Fibroblast of skin of right biceps (primary cell): ENCODE data around the gene PIK3CB.
A peak's percentile ranks its signal among the peaks of the same experiment; 100 is the strongest.
"Not testable (repeated sequence)": the region's sequence is repeated elsewhere in the genome, so short reads cannot be mapped to it uniquely, and the experiment has no call there.

Experiments used
- DNase-seq: peaks from one replicate; pipeline ENCODE4 v3.0.0-alpha.2; 2013

Gene PIK3CB

GRCh38 chr3:138834596-138835396 lies at the start of gene PIK3CB:
Gene PIK3CB (minus strand): TSS chr3:138834928. CDS start chr3:138759343, 75,585 bp downstream.
- peak; percentile 88 for DNase-seq

GRCh38 chr3:138881233-138881632 lies 46.5 kb upstream of the PIK3CB start:
- DNase-seq: no peak

- no peak for DNase-seq
Observed at GRCh38 chr3:138879541-138880380, 45.0 kb upstream of the PIK3CB start.

- DNase-seq: no peak
Observed at GRCh38 chr3:138877226-138877625, 42.5 kb upstream of the PIK3CB start.

- no peak for DNase-seq
Observed at GRCh38 chr3:138875754-138876664, 41.3 kb upstream of the PIK3CB start.

GRCh38 chr3:138875096-138875753 lies 40.5 kb upstream of the PIK3CB start:
- DNase-seq: no peak

- no peak for DNase-seq
Observed at GRCh38 chr3:138873471-138874278, 38.9 kb upstream of the PIK3CB start.

GRCh38 chr3:138872632-138873031 lies 37.9 kb upstream of the PIK3CB start:
- no peak for DNase-seq

- no peak for DNase-seq
Observed at GRCh38 chr3:138867996-138868395, 33.3 kb upstream of the PIK3CB start.

GRCh38 chr3:138863776-138864113 lies 29.0 kb upstream of the PIK3CB start:
- no peak for DNase-seq

GRCh38 chr3:138862924-138863775 lies 28.4 kb upstream of the PIK3CB start:
- DNase-seq: peak; percentile 61

GRCh38 chr3:138862531-138862923 lies 27.8 kb upstream of the PIK3CB start:
- no peak for DNase-seq

- peak; percentile 83 for DNase-seq
Observed at GRCh38 chr3:138861798-138862197, 27.1 kb upstream of the PIK3CB start.

GRCh38 chr3:138856799-138857198 lies 22.1 kb upstream of the PIK3CB start:
- no peak for DNase-seq

GRCh38 chr3:138854940-138855339 lies 20.2 kb upstream of the PIK3CB start:
- no peak for DNase-seq

GRCh38 chr3:138854204-138854603 lies 19.5 kb upstream of the PIK3CB start:
- DNase-seq: no peak

GRCh38 chr3:138850151-138850550 lies 15.4 kb upstream of the PIK3CB start:
- DNase-seq: peak; percentile 25

- DNase-seq: no peak
Observed at GRCh38 chr3:138849222-138849940, 14.7 kb upstream of the PIK3CB start.

- no peak for DNase-seq
Observed at GRCh38 chr3:138848696-138849095, 14.0 kb upstream of the PIK3CB start.

- not testable (repeated sequence) for DNase-seq
Observed at GRCh38 chr3:138846824-138847223, 12.1 kb upstream of the PIK3CB start.
